ENCODE results near the gene CES1.
"Not testable (repeated sequence)": the region's sequence is repeated elsewhere in the genome, so short reads cannot be mapped to it uniquely, and the experiment has no call there.

DNA sequence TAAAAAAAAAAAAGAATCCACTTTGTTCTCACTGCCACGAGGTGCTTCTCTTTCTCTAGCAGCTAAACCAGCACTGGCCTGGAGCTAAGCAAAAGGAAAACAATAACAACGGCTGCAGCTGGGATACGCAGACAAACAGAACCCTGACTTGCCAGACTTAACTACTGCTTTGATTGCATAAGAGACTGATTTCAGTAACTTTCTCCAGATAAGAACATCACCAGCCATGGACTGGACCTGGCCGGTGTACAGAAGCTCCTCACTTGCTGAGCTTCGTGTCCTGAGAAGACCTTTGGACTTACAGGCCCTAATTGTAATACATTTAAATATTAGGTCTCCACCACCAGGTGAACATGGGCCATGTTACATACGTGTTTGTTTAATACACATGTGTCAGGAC, 27.8 kb downstream of the CES1 start:
- TF ChIP-seq, protein P1, sequence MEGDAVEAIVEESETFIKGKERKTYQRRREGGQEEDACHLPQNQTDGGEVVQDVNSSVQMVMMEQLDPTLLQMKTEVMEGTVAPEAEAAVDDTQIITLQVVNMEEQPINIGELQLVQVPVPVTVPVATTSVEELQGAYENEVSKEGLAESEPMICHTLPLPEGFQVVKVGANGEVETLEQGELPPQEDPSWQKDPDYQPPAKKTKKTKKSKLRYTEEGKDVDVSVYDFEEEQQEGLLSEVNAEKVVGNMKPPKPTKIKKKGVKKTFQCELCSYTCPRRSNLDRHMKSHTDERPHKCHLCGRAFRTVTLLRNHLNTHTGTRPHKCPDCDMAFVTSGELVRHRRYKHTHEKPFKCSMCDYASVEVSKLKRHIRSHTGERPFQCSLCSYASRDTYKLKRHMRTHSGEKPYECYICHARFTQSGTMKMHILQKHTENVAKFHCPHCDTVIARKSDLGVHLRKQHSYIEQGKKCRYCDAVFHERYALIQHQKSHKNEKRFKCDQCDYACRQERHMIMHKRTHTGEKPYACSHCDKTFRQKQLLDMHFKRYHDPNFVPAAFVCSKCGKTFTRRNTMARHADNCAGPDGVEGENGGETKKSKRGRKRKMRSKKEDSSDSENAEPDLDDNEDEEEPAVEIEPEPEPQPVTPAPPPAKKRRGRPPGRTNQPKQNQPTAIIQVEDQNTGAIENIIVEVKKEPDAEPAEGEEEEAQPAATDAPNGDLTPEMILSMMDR (IDR thresholded peaks at IDR 0.05 in 8 of 11, conservative IDR thresholded peaks at IDR 0.05 in 3 of 11): not testable (repeated sequence)
- TF ChIP-seq POLR2AphosphoS5 (IDR thresholded peaks at IDR 0.05): not testable (repeated sequence)
